GM23338 (cell line): Measurements from ENCODE around the gene SRD5A3. TPM values are rescaled to one million over a fixed set of nuclear protein-coding genes. Genes with fewer than 3 reads are reported as not detected.

Source experiments
- ATAC-seq: fragments of 200-7000 bp; cut with Tn5 transposase; 3 replicates; pipeline ENCODE4 v1.9.1; 2020
- DNase-seq: peaks from one replicate; pipeline ENCODE4 v3.0.0-alpha.2; 2015; ENCODE audit warnings: low spot score
- H2AFZ ChIP-seq: fragments of 200-600 bp; sonication (generic); 2 replicates; pipeline ENCODE4 v1.8.0; 2016; ENCODE audit warnings: antibody characterized with exemption, mild to moderate bottlenecking, moderate library complexity
- H3F3A ChIP-seq: fragments of 200-600 bp; sonication (generic); replicated peaks from 2 replicates; pipeline ENCODE4 v1.8.0; 2017; ENCODE audit warnings: antibody characterized with exemption, mixed run types, low read depth
- H3K27ac ChIP-seq: fragments of 200-600 bp; sonication (generic); 2 replicates; pipeline ENCODE4 v1.6.1; 2016; ENCODE audit warnings: low read depth
- H3K27me3 ChIP-seq: fragments of 200-600 bp; sonication (generic); 2 replicates; pipeline ENCODE4 v1.8.0; 2016; ENCODE audit warnings: mild to moderate bottlenecking, mixed run types, moderate library complexity; ENCODE audit not compliant: insufficient read depth
- H3K36me3 ChIP-seq: fragments of 200-600 bp; sonication (generic); 2 replicates; pipeline ENCODE4 v1.8.0; 2016; ENCODE audit warnings: mild to moderate bottlenecking; ENCODE audit not compliant: insufficient read depth
- H3K4me1 ChIP-seq: fragments of 200-600 bp; sonication (generic); 2 replicates; pipeline ENCODE4 v1.8.0; 2016; ENCODE audit warnings: mild to moderate bottlenecking, moderate library complexity; ENCODE audit not compliant: insufficient read depth
- H3K4me2 ChIP-seq: fragments of 200-600 bp; sonication (generic); 2 replicates; pipeline ENCODE4 v1.7.1; 2017; ENCODE audit warnings: mixed run types
- H3K4me3 ChIP-seq: fragments of 200-600 bp; sonication (generic); 2 replicates; pipeline ENCODE4 v1.6.1; 2016; ENCODE audit warnings: mixed run types
- H3K79me2 ChIP-seq: fragments of 200-600 bp; sonication (generic); replicated peaks from 2 replicates; pipeline ENCODE4 v1.8.0; 2017; ENCODE audit warnings: mild to moderate bottlenecking; ENCODE audit not compliant: insufficient read depth
- H3K9me2 ChIP-seq: fragments of 200-600 bp; sonication (generic); 2 replicates; pipeline ENCODE4 v1.8.0; 2017; ENCODE audit not compliant: insufficient read depth
- H4K20me1 ChIP-seq: fragments of 200-600 bp; sonication (generic); replicated peaks from 2 replicates; pipeline ENCODE4 v1.8.0; 2017; ENCODE audit warnings: mild to moderate bottlenecking; ENCODE audit not compliant: insufficient read depth
- H3K27ac Mint-ChIP-seq: 2 replicates; pipeline ENCODE4 v1.8.0; 2020; ENCODE audit warnings: inconsistent platforms, mild to moderate bottlenecking, moderate library complexity, mixed read lengths
- H3K27me3 Mint-ChIP-seq: 3 replicates; pipeline ENCODE4 v1.8.0; 2022; ENCODE audit warnings: low read depth, mild to moderate bottlenecking, moderate library complexity, mixed read lengths, inconsistent platforms; ENCODE audit not compliant: insufficient read depth, poor library complexity
- H3K36me3 Mint-ChIP-seq: 3 replicates; pipeline ENCODE4 v1.8.0; 2021; ENCODE audit warnings: low read depth, mild to moderate bottlenecking, inconsistent platforms, moderate library complexity, mixed read lengths
- H3K4me1 Mint-ChIP-seq: 3 replicates; pipeline ENCODE4 v1.8.0; 2020; ENCODE audit warnings: mild to moderate bottlenecking, inconsistent platforms, mixed read lengths
- H3K4me3 Mint-ChIP-seq: 3 replicates; pipeline ENCODE4 v1.8.0; 2021; ENCODE audit warnings: moderate library complexity, mild to moderate bottlenecking, inconsistent platforms, mixed read lengths
- H3K9me3 Mint-ChIP-seq: 3 replicates; pipeline ENCODE4 v1.8.0; 2020; ENCODE audit warnings: moderate library complexity, mild to moderate bottlenecking, inconsistent platforms, mixed read lengths
- CTCF ChIP-seq, 2 experiments: fragments of 200-600 bp in 1 of 2; sonication (generic) in 1 of 2; conservative IDR thresholded peaks; 2 replicates each; pipeline versions ENCODE4 v1.5.1 to v1.6.1; 2016 to 2017; ENCODE audit warnings: antibody characterized with exemption in 2 of 2, low read depth in 2 of 2, mild to moderate bottlenecking in 2 of 2, moderate library complexity in 1 of 2
- ETS1 ChIP-seq: IDR thresholded peaks from 2 replicates; pipeline ENCODE4 v1.6.1; 2016; ENCODE audit warnings: antibody characterized with exemption
- EZH2phosphoT487 ChIP-seq: fragments of 200-600 bp; sonication (generic); IDR thresholded peaks from one replicate; pipeline ENCODE4 v1.8.1; 2018; ENCODE audit warnings: antibody characterized with exemption; ENCODE audit not compliant: unreplicated experiment
- JUNB ChIP-seq: IDR thresholded peaks from one replicate; pipeline ENCODE4 v1.6.1; 2016; ENCODE audit warnings: antibody characterized with exemption; ENCODE audit not compliant: unreplicated experiment
- NANOG ChIP-seq: IDR thresholded peaks from 2 replicates; pipeline ENCODE4 v1.6.1; 2016; ENCODE audit warnings: antibody characterized with exemption, borderline replicate concordance
- REST ChIP-seq: IDR thresholded peaks from one replicate; pipeline ENCODE4 v1.6.1; 2018; ENCODE audit warnings: antibody characterized with exemption; ENCODE audit not compliant: unreplicated experiment
- STAT1 ChIP-seq: IDR thresholded peaks from one replicate; pipeline ENCODE4 v1.6.1; 2016; ENCODE audit warnings: antibody characterized with exemption; ENCODE audit not compliant: unreplicated experiment
- ZNF462 ChIP-seq: fragments of 250-450 bp; sonication (Bioruptor Pico); IDR thresholded peaks from 2 replicates; pipeline ENCODE4 v1.5.0; 2020; ENCODE audit warnings: mild to moderate bottlenecking, moderate library complexity
- polyA plus RNA-seq: library from polyadenylated mRNA; unstranded; fragments of >200 nt; fragmentation: Nextera tagmentation; extraction: Ambion mirVana; gene quantifications from 2 replicates; pipeline ENCODE4 v1.2.1, GENCODE V29; 2016
- total RNA-seq: library from RNA; depleted of rRNA; stranded (reverse); fragments of >200 nt; shearing (Covaris generic); gene quantifications from 2 replicates; pipeline ENCODE4 v1.2.3, GENCODE V29; 2014

Gene SRD5A3
- total and polyA plus RNA-seq, 2 experiments from 2014 or later = 23.0 to 49.9 TPM

GRCh38 chr4:55311792-55312488, 34.1 kb upstream of the SRD5A3 start:
- Histone ChIP-seq H3K9me2 (no peaks in the 10 kb centered on the region), H3K36me3 (no peaks in the 10 kb centered on the region), H3K27me3 (no peaks in the 10 kb centered on the region), H3K79me2 (no peaks in the 10 kb centered on the region), H3K4me1 (peaks cover 7% of the 10 kb centered on the region; the same call in 1 of the 2 replicates), H3K4me2 (no peak overlapping the region), H3K4me3 (no peak overlapping the region), H3F3A (no peaks in the 10 kb centered on the region), H4K20me1 (no peaks in the 10 kb centered on the region), H2AFZ (no peak overlapping the region; the same call in 1 of the 2 replicates), H3K27ac (no peak overlapping the region)
- Mint-ChIP-seq H3K27me3 (peaks cover 4% of the 10 kb centered on the region), H3K4me1 (peaks cover 5% of the 10 kb centered on the region), H3K27ac (no peak overlapping the region), H3K36me3 (peaks cover 9% of the 10 kb centered on the region; the same call in 2 of the 3 replicates), H3K9me3 (peaks cover 8% of the 10 kb centered on the region; the same call in 2 of the 3 replicates), H3K4me3 (no peak overlapping the region)
- TF ChIP-seq REST = no peak
- TF ChIP-seq ETS1 = no peak
- no peak for TF ChIP-seq NANOG
- TF ChIP-seq CTCF (conservative IDR thresholded peaks at IDR 0.05; ENCODE audit: low read depth in 2 of 2) = no peak
- TF ChIP-seq ZNF462 (CRISPR knock-in tag) = no peak
- TF ChIP-seq JUNB = no peak
- no peak for TF ChIP-seq STAT1
- no peak for TF ChIP-seq EZH2phosphoT487
- DNase-seq = no peak
- no peak for ATAC-seq
